Measurements from ENCODE around the gene NT5C2. TPM values are rescaled to one million over a fixed set of nuclear protein-coding genes. Genes with fewer than 3 reads are reported as not detected.

The NT5C2 gene
- total and polyA plus RNA-seq, 2 of the 4 experiments (the other 2 are of a cell fraction): 60.0 to 65.1 TPM

DNA sequence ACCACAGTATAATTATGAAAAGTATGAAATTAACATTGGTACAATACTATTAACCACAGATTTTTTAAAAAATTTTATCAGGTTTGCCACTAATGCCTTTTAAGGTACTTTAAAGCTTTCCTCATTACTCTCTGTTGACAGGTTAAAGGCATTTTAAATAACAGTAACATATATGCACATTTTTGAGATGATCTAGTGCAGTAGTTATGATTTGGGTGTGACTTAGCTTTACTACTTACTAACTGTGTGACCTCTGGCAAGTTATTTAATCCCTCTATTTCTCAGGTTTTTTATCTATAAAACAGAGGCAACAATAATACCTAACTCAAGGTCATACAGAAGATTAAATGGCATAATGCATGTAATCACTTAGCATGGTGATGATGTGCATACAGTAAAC lies 94.8 kb downstream of the NT5C2 start:
- ATAC-seq (ENCODE audit: low read depth) (no peak), DNase-seq (no peak)
- Histone ChIP-seq H3K36me3 (ENCODE audit: control insufficient read depth, insufficient read depth, low read length) (peaks cover 39% of the 10 kb centered on the region), H4K8ac (ENCODE audit: low read depth in 2 of 2, low read length in 2 of 2) (no peak overlapping the region), H2AK5ac (ENCODE audit: low read depth, low read length) (no peak overlapping the region), H2AK9ac (replicated peaks; ENCODE audit: low read depth, low read length, poor library complexity) (no peak overlapping the region), H2BK120ac (ENCODE audit: low read depth, low read length) (no peak overlapping the region), H4K5ac (ENCODE audit: low read depth, low read length) (no peak overlapping the region), H2BK5ac (ENCODE audit: low read depth, low read length, poor library complexity, severe bottlenecking) (no peak overlapping the region), H2BK20ac (ENCODE audit: low read depth, low read length) (no peak overlapping the region), H3K14ac (replicated peaks; ENCODE audit: low read depth, low read length) (no peak overlapping the region), H3K9me1 (ENCODE audit: insufficient read depth, low read length) (peaks cover 3% of the 10 kb centered on the region), H4K20me1 (ENCODE audit: insufficient read depth, low read length) (peaks cover 4% of the 10 kb centered on the region; the same call in 1 of the 2 replicates), H3K4me2 (ENCODE audit: low read depth, low read length) (no peak overlapping the region), H3K9me3 (ENCODE audit: control insufficient read depth, insufficient read depth, low read length) (no peaks in the 10 kb centered on the region), H2AFZ (replicated peaks; ENCODE audit: low read length, poor library complexity) (no peak overlapping the region), H4K91ac (ENCODE audit: insufficient read depth, low read depth, low read length) (no peak overlapping the region), H3K79me1 (ENCODE audit: low read depth in 1 of 2, low read length in 2 of 2) (peaks cover 5 to 19% of the 10 kb centered on the region in 2 experiments; a peak in 2 of 4 replicates), H3K9ac (ENCODE audit: low read depth, low read length) (no peak overlapping the region), H3K4me1 (ENCODE audit: control insufficient read depth, insufficient read depth, low read length) (no peaks in the 10 kb centered on the region), H3K27ac (ENCODE audit: insufficient read depth, low read length) (no peak overlapping the region), H2BK15ac (ENCODE audit: low read depth, low read length) (no peak overlapping the region), H3K4me3 (ENCODE audit: insufficient read depth, low read depth, low read length) (no peak overlapping the region), H3K23ac (ENCODE audit: low read depth, low read length) (no peak overlapping the region), H3K27me3 (ENCODE audit: control insufficient read depth, insufficient read depth, low read length) (no peaks in the 10 kb centered on the region), H3K4ac (ENCODE audit: low read depth, low read length) (no peak overlapping the region), H3K18ac (ENCODE audit: low read depth, low read length) (no peak overlapping the region), H3K56ac (ENCODE audit: extremely low read depth, insufficient read depth, low read length) (no peak overlapping the region)
- in situ Hi-C loops (cut with MboI; ENCODE audit: low sequenced_read_pairs) (no loop called here), intact Hi-C loops (cut with micrococcal nuclease) (no loop called here), dilution Hi-C loops (cut with HindIII; ENCODE audit: low sequenced_read_pairs, unreplicated experiment) (no loop called here)
- ChIA-PET CTCF (no interaction called here), POLR2A (ENCODE audit: unreplicated experiment) (no interaction called here)
- TF ChIP-seq CHD1 (IDR thresholded peaks at IDR 0.05; ENCODE audit: low read depth, low read length) (no peak), FOS (IDR thresholded peaks at IDR 0.05; ENCODE audit: low read depth, low read length) (no peak), CEBPB (IDR thresholded peaks at IDR 0.05; ENCODE audit: low read depth, low read length) (no peak)
- BruUV-seq (replicated peaks): no TSS peak

Measured in IMR-90 (cell line).